HFFc6 (cell line): ENCODE measurements around the gene AP2A1. TPM values are rescaled to one million over a fixed set of nuclear protein-coding genes. Genes with fewer than 3 reads are reported as not detected.

Experiments used
- DNase-seq: peaks from one replicate; pipeline ENCODE4 v3.0.0-alpha.2; 2018
- H3K27ac Mint-ChIP-seq: 2 replicates; pipeline ENCODE4 v1.8.0; 2020; ENCODE audit warnings: mild to moderate bottlenecking, mixed read lengths
- H3K27me3 Mint-ChIP-seq: 2 replicates; pipeline ENCODE4 v1.8.0; 2021; ENCODE audit warnings: mild to moderate bottlenecking, moderate library complexity, mixed read lengths; ENCODE audit not compliant: insufficient read depth
- H3K36me3 Mint-ChIP-seq: 2 replicates; pipeline ENCODE4 v1.8.0; 2021; ENCODE audit warnings: low read depth, mixed read lengths
- H3K4me1 Mint-ChIP-seq: 2 replicates; pipeline ENCODE4 v1.8.0; 2020; ENCODE audit warnings: low read depth, mixed read lengths
- H3K4me3 Mint-ChIP-seq: 2 replicates; pipeline ENCODE4 v1.8.0; 2020; ENCODE audit warnings: mild to moderate bottlenecking, moderate library complexity, mixed read lengths
- H3K9me3 Mint-ChIP-seq: 2 replicates; pipeline ENCODE4 v1.8.0; 2020; ENCODE audit warnings: mild to moderate bottlenecking, mixed read lengths
- total RNA-seq, 6 experiments: library from RNA; stranded (reverse); fragmentation: NEBNext Ultra II Directional; extraction: Animal tissue kit (Norgen Biotek cat#: 25700); gene quantifications; 2 replicates in 1 of 6; 3 replicates in 5 of 6; pipeline ENCODE4 v1.2.3, GENCODE V29; 2021
- TF ChIP-seq, protein P1 (sequence below): fragments of 200-600 bp; sonication (generic); IDR thresholded peaks from 2 replicates; pipeline ENCODE4 v1.5.0; 2021; ENCODE audit warnings: antibody characterized with exemption, mild to moderate bottlenecking

The AP2A1 gene
- total RNA-seq, 6 experiments from 2014 or later, result 145 to 177 (median 162) TPM

DNA sequence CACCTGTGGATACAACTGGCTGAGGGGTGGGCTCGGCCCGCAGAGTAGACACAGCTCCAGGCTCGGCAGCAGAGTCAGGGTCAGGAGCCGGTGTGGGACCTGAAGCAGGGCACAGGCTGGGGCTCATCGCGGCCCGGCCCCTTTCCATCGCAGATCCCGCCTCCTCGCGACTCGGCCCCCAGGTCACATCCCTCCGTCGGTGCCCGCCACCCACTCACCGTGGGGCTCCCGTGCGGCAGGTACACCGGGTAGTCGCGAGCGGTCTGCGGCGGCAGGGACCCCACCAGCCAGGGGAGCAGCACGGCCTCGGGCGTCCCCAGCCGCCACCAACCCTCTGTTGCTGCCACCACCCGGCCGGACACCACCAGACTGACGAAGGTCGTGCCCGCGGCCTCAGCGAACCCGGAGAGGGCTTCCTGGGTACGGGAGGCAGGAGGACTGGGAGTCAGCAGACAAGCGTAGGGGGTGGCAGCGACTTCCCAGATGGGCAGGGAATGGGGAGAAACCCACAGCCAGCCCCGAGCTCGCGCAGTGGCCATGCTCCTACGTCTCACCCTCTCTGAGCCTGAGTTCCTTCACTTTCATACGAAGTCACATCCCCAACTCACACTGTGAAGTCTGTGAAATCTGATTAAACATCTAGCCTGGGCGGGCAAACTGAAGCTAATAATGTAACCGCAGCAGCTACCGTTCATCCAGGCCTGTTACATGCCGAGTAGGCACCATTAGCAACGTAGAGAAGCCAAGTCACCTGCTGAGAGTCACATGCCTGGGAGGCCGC, 42.5 kb downstream of the AP2A1 start:
- Mint-ChIP-seq H3K9me3 (no peaks in the 10 kb centered on the region), H3K4me1 (peaks cover 33% of the 10 kb centered on the region), H3K36me3 (peaks cover 6% of the 10 kb centered on the region), H3K27me3 (peaks cover 11% of the 10 kb centered on the region), H3K27ac (peak overlapping the region; percentile 82), H3K4me3 (peak overlapping the region; percentile 89)
- DNase-seq, result no peak
- TF ChIP-seq, protein P1, sequence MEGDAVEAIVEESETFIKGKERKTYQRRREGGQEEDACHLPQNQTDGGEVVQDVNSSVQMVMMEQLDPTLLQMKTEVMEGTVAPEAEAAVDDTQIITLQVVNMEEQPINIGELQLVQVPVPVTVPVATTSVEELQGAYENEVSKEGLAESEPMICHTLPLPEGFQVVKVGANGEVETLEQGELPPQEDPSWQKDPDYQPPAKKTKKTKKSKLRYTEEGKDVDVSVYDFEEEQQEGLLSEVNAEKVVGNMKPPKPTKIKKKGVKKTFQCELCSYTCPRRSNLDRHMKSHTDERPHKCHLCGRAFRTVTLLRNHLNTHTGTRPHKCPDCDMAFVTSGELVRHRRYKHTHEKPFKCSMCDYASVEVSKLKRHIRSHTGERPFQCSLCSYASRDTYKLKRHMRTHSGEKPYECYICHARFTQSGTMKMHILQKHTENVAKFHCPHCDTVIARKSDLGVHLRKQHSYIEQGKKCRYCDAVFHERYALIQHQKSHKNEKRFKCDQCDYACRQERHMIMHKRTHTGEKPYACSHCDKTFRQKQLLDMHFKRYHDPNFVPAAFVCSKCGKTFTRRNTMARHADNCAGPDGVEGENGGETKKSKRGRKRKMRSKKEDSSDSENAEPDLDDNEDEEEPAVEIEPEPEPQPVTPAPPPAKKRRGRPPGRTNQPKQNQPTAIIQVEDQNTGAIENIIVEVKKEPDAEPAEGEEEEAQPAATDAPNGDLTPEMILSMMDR, result no peak; the same call in 1 of the 2 replicates

DNA sequence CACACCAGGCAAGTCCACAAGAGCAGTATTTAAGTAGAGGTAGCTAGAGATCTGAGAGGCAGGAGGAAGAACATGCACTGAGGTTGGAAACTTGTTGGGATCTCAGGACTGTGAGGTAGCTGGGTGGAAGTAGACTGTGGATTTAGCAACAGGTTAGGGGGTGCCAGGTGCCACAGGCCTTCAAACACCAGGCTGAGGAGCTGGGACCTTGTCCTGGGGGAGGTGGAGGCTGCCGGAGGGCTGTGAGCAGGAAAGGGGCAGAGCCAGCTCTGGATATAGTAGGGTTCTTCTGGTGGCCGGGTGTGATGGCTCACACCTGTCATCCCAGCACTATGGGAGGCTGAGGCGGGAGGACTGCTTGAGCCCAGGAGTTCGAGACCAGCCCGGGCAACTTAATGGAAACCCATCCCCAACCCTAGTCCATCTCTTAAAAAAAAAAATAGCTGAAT, 43.2 kb downstream of the AP2A1 start:
- Mint-ChIP-seq H3K27me3 (peaks cover 11% of the 10 kb centered on the region), H3K36me3 (peaks cover 6% of the 10 kb centered on the region), H3K4me3 (peak overlapping the region; percentile 89), H3K27ac (peak overlapping the region; percentile 55), H3K9me3 (no peaks in the 10 kb centered on the region), H3K4me1 (peaks cover 38% of the 10 kb centered on the region)
- no peak for DNase-seq
- TF ChIP-seq, protein P1, result no peak

GRCh38 chr19:49811328-49811727, 44.5 kb downstream of the AP2A1 start:
- Mint-ChIP-seq H3K36me3 (peaks cover 3% of the 10 kb centered on the region), H3K9me3 (no peaks in the 10 kb centered on the region), H3K4me1 (peaks cover 38% of the 10 kb centered on the region), H3K27me3 (peaks cover 9% of the 10 kb centered on the region), H3K27ac (no peak overlapping the region), H3K4me3 (no peak overlapping the region)
- no peak for DNase-seq
- TF ChIP-seq, protein P1, result no peak

- Mint-ChIP-seq H3K9me3 (no peaks in the 10 kb centered on the region), H3K27ac (peak overlapping the region; percentile 99), H3K4me3 (peak overlapping the region; percentile 93), H3K4me1 (peaks cover 38% of the 10 kb centered on the region), H3K36me3 (no peaks in the 10 kb centered on the region), H3K27me3 (peaks cover 10% of the 10 kb centered on the region)
- TF ChIP-seq, protein P1, result no peak
- no peak for DNase-seq
Measured at GRCh38 chr19:49812452-49812996, 45.7 kb downstream of the AP2A1 start.

GRCh38 chr19:49812997-49813861, 46.4 kb downstream of the AP2A1 start, which contains the start of gene FUZ:
Gene FUZ, minus strand, starts transcription at chr19:49813292. Its CDS starts 186 bp downstream, at chr19:49813106.
- TF ChIP-seq, protein P1, result peak; percentile 58
- H3K4me3 Mint-ChIP-seq, result peak within 1 kb of the TSS; percentile 93
- peaks cover 38% of the 10 kb centered on the region for H3K4me1 Mint-ChIP-seq
- no peaks in the 10 kb centered on the region for H3K36me3 Mint-ChIP-seq
- peak within 1 kb of the TSS; percentile 99 for H3K27ac Mint-ChIP-seq
- DNase-seq, result peak; percentile 99
- H3K9me3 Mint-ChIP-seq, result no peaks in the 10 kb centered on the region
- H3K27me3 Mint-ChIP-seq, result peaks cover 12% of the 10 kb centered on the region
